ENCODE measurements around the gene DNM1.

DNA sequence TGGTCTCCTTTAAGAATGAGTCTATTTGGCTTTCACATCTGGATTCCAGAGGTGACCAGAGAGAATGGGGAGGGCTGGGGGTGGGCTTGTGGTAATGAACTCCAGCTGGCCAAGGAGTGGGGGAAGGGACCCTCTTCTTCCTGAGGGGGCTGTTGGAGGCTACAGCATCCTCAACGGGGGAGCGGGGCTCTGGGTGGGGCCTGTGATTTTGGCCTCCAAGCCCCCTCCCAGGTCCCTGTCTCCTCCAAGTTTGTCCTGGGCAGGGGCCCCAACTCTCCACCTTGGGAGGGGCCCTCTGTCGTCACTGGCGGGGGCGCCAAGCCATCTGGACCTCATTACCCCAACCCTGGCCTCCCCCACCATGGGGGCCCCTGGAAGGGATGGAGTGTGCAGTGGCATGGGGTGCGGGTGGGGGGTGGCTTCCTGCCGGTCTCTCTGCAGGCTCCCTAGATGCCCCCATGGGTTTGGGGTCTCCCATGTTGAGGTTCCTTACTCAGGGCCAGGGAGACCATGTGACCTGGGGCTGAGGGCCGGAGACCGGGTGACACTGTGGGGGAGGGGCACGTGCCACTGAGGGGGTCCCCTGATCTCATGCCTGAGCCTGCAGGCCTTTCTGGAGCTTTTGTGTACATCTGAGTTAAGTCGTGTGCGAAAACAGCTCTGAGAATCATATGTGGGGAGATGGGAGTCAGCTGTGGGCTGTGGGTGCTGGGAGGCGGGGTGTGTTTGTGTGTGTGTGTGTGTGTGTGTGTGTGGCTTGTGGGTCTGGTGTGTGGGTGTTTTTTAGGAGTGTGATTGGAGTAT is 40.2 kb downstream of the DNM1 start:
- TF ChIP-seq, protein P1, sequence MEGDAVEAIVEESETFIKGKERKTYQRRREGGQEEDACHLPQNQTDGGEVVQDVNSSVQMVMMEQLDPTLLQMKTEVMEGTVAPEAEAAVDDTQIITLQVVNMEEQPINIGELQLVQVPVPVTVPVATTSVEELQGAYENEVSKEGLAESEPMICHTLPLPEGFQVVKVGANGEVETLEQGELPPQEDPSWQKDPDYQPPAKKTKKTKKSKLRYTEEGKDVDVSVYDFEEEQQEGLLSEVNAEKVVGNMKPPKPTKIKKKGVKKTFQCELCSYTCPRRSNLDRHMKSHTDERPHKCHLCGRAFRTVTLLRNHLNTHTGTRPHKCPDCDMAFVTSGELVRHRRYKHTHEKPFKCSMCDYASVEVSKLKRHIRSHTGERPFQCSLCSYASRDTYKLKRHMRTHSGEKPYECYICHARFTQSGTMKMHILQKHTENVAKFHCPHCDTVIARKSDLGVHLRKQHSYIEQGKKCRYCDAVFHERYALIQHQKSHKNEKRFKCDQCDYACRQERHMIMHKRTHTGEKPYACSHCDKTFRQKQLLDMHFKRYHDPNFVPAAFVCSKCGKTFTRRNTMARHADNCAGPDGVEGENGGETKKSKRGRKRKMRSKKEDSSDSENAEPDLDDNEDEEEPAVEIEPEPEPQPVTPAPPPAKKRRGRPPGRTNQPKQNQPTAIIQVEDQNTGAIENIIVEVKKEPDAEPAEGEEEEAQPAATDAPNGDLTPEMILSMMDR (IDR thresholded peaks at IDR 0.05): no peak
- no peak for TF ChIP-seq POLR2A (IDR thresholded peaks at IDR 0.05)

All from testis (tissue), 2 donors.